Colonic mucosa (tissue), 4 donors: ENCODE results near the gene C4orf17. TPM values are rescaled to one million over a fixed set of nuclear protein-coding genes. Genes with fewer than 3 reads are reported as not detected.
"Not testable (repeated sequence)": the region's sequence is repeated elsewhere in the genome, so short reads cannot be mapped to it uniquely, and the experiment has no call there.

Experiments used
- DNase-seq: peaks from one replicate; pipeline ENCODE4 v3.0.0-alpha.2; 2020
- H3K27ac ChIP-seq: fragments of 200-600 bp; one replicate; pipeline ENCODE4 v1.8.0; 2021
- H3K27me3 ChIP-seq: fragments of 200-600 bp; one replicate; pipeline ENCODE4 v1.8.0; 2021
- H3K36me3 ChIP-seq: fragments of 200-600 bp; one replicate; pipeline ENCODE4 v1.8.0; 2021
- H3K4me1 ChIP-seq: fragments of 200-600 bp; one replicate; pipeline ENCODE4 v1.8.0; 2021; ENCODE audit warnings: mild to moderate bottlenecking
- H3K4me3 ChIP-seq: fragments of 200-600 bp; one replicate; pipeline ENCODE4 v1.8.0; 2021
- H3K9ac ChIP-seq, 2 donors: one replicate each; pipeline ENCODE4 v1.7.0; 2013; ENCODE audit warnings: control low read depth in 2 of 2, low read depth in 2 of 2, low read length in 2 of 2
- H3K9me3 ChIP-seq: fragments of 200-600 bp; one replicate; pipeline ENCODE4 v1.8.0; 2021
- intact Hi-C: fragments of 100-400 bp; cut with DNase I; formaldehyde crosslinking; loops from one replicate; pipeline ENCODE4 v1.14.1; 2022
- total RNA-seq, 2 donors: library from RNA; stranded (reverse); fragmentation: NEBNext Ultra II Directional in 1 of 2; extraction: Animal tissue kit (Norgen Biotek cat#: 25700) in 1 of 2; gene quantifications; one replicate each; pipeline ENCODE4 v1.2.1, GENCODE V29; 2021
- TF ChIP-seq, protein P1 (sequence below): fragments of 200-600 bp; IDR thresholded peaks from one replicate; pipeline ENCODE4 v1.8.0; 2022; ENCODE audit warnings: antibody characterized with exemption, mild to moderate bottlenecking
- donor health status: healthy.
- donor health status: DM: no; HTN: no; CAD: no.
- donor health status: DM: no; HTN: no; CAD: no.

Gene C4orf17
- total RNA-seq, 2 donors from 2014 or later, result not detected

DNA sequence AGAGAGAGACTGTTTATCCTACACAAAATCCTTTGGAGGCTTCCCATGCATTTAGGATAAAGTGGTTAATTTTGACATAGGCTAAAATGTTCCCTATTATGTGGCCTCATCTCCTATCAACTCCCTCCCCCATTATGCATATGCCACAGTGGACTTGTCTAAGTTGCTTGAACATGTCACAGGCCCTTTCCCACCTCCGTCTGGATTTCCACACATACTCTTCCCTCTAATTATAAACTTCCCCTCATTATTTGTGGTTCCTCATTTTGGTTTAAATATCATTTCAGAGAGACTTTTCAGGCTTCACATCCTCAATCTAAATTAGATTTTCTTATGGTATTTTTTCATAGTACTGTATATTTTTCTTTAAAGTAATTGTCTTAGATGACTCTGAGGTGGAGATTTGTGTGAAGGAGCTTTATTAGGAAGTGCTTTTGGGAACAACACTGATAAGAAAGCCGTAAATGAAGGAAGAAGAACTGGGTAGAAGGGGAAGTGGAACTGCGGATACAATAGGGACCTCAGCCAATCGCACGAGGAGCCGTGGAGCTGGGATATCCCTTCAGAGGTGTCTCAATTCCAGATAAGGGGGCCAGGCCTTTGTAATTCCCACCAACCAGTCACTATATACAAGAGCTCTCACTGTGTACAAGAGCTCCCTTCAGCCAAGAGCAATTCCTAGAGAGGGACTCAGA is 7.9 kb downstream of the C4orf17 start:
- Histone ChIP-seq H3K4me1 (no peaks in the 10 kb centered on the region), H3K36me3 (no peaks in the 10 kb centered on the region), H3K27ac (no peak overlapping the region), H3K9me3 (no peaks in the 10 kb centered on the region), H3K27me3 (no peaks in the 10 kb centered on the region), H3K9ac (no peak overlapping the region), H3K4me3 (no peak overlapping the region)
- TF ChIP-seq, protein P1, sequence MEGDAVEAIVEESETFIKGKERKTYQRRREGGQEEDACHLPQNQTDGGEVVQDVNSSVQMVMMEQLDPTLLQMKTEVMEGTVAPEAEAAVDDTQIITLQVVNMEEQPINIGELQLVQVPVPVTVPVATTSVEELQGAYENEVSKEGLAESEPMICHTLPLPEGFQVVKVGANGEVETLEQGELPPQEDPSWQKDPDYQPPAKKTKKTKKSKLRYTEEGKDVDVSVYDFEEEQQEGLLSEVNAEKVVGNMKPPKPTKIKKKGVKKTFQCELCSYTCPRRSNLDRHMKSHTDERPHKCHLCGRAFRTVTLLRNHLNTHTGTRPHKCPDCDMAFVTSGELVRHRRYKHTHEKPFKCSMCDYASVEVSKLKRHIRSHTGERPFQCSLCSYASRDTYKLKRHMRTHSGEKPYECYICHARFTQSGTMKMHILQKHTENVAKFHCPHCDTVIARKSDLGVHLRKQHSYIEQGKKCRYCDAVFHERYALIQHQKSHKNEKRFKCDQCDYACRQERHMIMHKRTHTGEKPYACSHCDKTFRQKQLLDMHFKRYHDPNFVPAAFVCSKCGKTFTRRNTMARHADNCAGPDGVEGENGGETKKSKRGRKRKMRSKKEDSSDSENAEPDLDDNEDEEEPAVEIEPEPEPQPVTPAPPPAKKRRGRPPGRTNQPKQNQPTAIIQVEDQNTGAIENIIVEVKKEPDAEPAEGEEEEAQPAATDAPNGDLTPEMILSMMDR, result no peak
- intact Hi-C loops, result no loop called here
- no peak for DNase-seq

DNA sequence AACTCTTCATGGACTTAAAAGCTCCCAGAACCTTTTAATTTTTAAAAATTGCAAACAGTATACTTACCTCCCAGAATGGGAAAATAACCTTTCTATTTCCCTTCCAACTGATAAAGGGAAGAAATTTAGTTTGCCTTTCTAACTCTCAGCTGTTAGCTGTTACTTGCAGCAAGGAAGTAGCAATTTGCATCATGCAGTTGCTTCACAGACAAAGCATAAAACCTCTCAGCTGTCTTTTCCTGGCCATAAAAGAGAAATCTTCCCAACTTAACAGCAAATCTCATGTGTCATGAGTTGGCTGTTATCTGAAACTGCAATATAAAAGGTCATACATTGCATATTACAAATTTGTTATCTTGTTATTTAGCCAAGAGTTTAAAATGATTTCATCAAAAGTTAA is 18.4 kb downstream of the C4orf17 start:
- intact Hi-C loops, result no loop called here
- no peaks in the 10 kb centered on the region for H3K36me3 ChIP-seq
- no peak overlapping the region for H3K27ac ChIP-seq
- H3K4me3 ChIP-seq, result no peak overlapping the region
- no peak for DNase-seq
- no peak overlapping the region for H3K9ac ChIP-seq
- H3K4me1 ChIP-seq, result no peaks in the 10 kb centered on the region
- H3K27me3 ChIP-seq, result no peaks in the 10 kb centered on the region
- TF ChIP-seq, protein P1, result no peak
- no peaks in the 10 kb centered on the region for H3K9me3 ChIP-seq

DNA sequence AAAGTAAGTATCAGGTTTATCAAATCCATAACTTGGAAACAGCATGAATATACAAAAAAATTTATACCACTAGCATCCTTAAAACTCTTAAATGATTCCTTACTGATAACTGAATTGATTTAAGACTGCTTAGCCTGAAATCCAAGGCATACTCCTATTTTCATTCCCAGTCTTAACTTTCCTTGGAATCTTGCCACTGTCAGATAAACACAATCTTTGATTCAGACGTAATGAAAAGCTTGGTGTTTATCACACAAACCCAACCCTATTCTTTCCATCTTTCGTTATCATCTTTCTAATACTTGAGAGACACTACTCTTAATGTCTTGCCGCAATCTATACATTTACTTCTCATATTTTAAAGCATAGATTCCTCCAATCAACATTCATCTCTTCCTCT is 19.1 kb downstream of the C4orf17 start:
- Histone ChIP-seq H3K9me3 (no peaks in the 10 kb centered on the region), H3K4me3 (no peak overlapping the region), H3K27me3 (no peaks in the 10 kb centered on the region), H3K4me1 (no peaks in the 10 kb centered on the region), H3K27ac (no peak overlapping the region), H3K36me3 (no peaks in the 10 kb centered on the region), H3K9ac (no peak overlapping the region)
- intact Hi-C loops, result no loop called here
- no peak for DNase-seq
- TF ChIP-seq, protein P1, result no peak

DNA sequence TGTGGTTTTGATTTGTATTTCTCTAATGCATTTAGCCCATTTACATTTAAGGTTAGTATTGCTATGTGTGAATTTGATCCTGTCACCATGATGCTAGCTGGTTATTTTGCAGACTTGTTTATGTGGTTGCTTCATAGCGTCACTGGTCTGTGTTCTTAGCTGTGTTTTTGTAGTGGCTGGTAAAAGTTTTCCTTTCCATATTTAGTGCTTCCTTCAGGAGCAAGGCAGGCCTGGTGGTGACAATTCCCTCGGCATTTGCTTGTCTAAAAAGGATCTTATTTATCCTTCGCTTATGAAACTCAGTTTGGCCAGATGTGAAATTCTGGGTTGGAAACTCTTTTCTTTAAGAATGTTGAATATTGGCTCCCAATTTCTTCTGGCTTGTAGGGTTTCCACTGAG is 23.9 kb downstream of the C4orf17 start:
- H3K9me3 ChIP-seq, H3K4me3 ChIP-seq, H3K27ac ChIP-seq, intact Hi-C loops, H3K36me3 ChIP-seq, H3K27me3 ChIP-seq, H3K4me1 ChIP-seq, DNase-seq, H3K9ac ChIP-seq: not testable (repeated sequence)

DNA sequence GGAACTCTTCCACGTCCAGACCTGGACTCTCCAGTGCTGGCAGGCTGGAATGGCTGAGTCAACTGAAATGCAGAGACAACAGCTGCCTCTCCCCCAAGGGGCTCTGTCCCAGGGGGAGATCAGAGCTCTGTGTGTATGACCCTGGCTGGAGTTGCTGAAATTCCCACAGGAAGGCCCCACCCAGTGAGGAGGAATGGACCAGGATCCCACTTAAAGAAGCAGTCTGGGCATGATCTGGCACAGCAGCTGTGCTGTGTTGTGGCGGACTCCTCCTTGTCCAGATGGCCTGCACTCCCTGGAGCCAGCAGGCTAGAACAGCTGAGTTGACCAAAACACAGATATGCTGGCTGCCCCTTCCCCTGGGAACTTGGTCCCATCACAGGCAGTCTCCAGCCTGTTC is 25.4 kb downstream of the C4orf17 start:
- no peak overlapping the region for H3K9ac ChIP-seq
- H3K4me3 ChIP-seq, result no peak overlapping the region
- no peaks in the 10 kb centered on the region for H3K27me3 ChIP-seq
- no peaks in the 10 kb centered on the region for H3K36me3 ChIP-seq
- no peak for DNase-seq
- H3K4me1 ChIP-seq, result no peaks in the 10 kb centered on the region
- no peaks in the 10 kb centered on the region for H3K9me3 ChIP-seq
- intact Hi-C loops, result no loop called here
- TF ChIP-seq, protein P1, result no peak
- no peak overlapping the region for H3K27ac ChIP-seq

DNA sequence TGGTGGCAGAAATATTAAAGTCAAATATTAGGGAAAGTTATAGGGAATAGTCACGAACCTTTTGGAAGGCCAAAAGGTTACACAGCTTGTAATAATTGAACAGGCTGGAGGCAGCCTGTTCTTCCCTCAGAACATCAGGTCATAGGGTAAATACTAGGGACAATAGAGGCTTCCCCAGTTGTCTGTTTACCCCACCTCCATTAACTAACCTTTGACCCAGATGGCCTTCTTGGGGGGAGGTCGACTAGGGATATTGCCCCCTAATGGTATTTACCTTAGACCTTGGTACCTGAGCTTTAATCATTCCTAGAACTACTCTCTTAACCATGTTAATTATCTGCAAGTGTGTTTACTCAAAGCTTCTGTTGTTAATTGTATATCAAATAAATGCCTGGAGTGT is 26.0 kb downstream of the C4orf17 start:
- Histone ChIP-seq H3K4me3 (no peak overlapping the region), H3K27ac (no peak overlapping the region), H3K4me1 (no peaks in the 10 kb centered on the region), H3K27me3 (no peaks in the 10 kb centered on the region), H3K9me3 (no peaks in the 10 kb centered on the region), H3K36me3 (no peaks in the 10 kb centered on the region), H3K9ac (no peak overlapping the region)
- no peak for DNase-seq
- intact Hi-C loops, result no loop called here
- TF ChIP-seq, protein P1, result no peak
